Loucy (cell line): Measurements from ENCODE around the gene BTN1A1.

Experiments used
- H2AFZ ChIP-seq: fragments of 200-600 bp; sonication (generic); 2 replicates; pipeline ENCODE4 v1.6.0; 2016; ENCODE audit warnings: antibody characterized with exemption, mild to moderate bottlenecking, low read length, moderate library complexity
- H3F3A ChIP-seq: fragments of 200-600 bp; 2 replicates; pipeline ENCODE4 v1.6.0; 2016; ENCODE audit warnings: antibody characterized with exemption, low read depth, mild to moderate bottlenecking
- H3K27me3 ChIP-seq: fragments of 200-600 bp; sonication (generic); 2 replicates; pipeline ENCODE4 v1.6.1; 2014; ENCODE audit warnings: low read length, mild to moderate bottlenecking; ENCODE audit not compliant: insufficient read depth, poor library complexity, severe bottlenecking
- H3K36me3 ChIP-seq: fragments of 200-600 bp; sonication (generic); 2 replicates; pipeline ENCODE4 v1.6.1; 2016; ENCODE audit warnings: low read length; ENCODE audit not compliant: insufficient read depth
- H3K4me1 ChIP-seq: fragments of 200-600 bp; sonication (generic); 2 replicates; pipeline ENCODE4 v1.5.1; 2014; ENCODE audit warnings: low read length, mild to moderate bottlenecking; ENCODE audit not compliant: insufficient read depth, poor library complexity, severe bottlenecking
- H3K4me2 ChIP-seq: fragments of 200-600 bp; sonication (generic); 2 replicates; pipeline ENCODE4 v1.6.0; 2014; ENCODE audit warnings: antibody characterized with exemption, low read length, low read depth, mild to moderate bottlenecking; ENCODE audit not compliant: poor library complexity, severe bottlenecking
- H3K4me3 ChIP-seq: fragments of 200-600 bp; sonication (generic); 2 replicates; pipeline ENCODE4 v1.5.1; 2014; ENCODE audit warnings: low read length, mild to moderate bottlenecking, mixed read lengths; ENCODE audit not compliant: poor library complexity, severe bottlenecking
- H3K79me2 ChIP-seq: fragments of 200-600 bp; sonication (generic); 2 replicates; pipeline ENCODE4 v1.6.1; 2014; ENCODE audit warnings: low read length; ENCODE audit not compliant: insufficient read depth
- H3K9ac ChIP-seq: fragments of 200-600 bp; sonication (generic); 2 replicates; pipeline ENCODE4 v1.6.0; 2014; ENCODE audit warnings: mild to moderate bottlenecking, low read depth, low read length, moderate library complexity; ENCODE audit not compliant: poor library complexity, severe bottlenecking
- H3K9me2 ChIP-seq: fragments of 200-600 bp; sonication (generic); replicated peaks from 2 replicates; pipeline ENCODE4 v1.6.1; 2016; ENCODE audit warnings: low read depth, low read length, mixed read lengths
- H3K9me3 ChIP-seq: fragments of 200-600 bp; sonication (generic); 2 replicates; pipeline ENCODE4 v1.6.1; 2014; ENCODE audit warnings: mild to moderate bottlenecking, antibody characterized with exemption, low read length, low read depth; ENCODE audit not compliant: insufficient read depth
- H4K20me1 ChIP-seq: fragments of 200-600 bp; sonication (generic); 2 replicates; pipeline ENCODE4 v1.6.0; 2014; ENCODE audit warnings: antibody characterized with exemption, low read length, mild to moderate bottlenecking; ENCODE audit not compliant: insufficient read depth, poor library complexity, severe bottlenecking
- EZH2phosphoT487 ChIP-seq: fragments of 200-600 bp; IDR thresholded peaks from 2 replicates; pipeline ENCODE4 v1.6.1; 2018; ENCODE audit warnings: antibody characterized with exemption, mild to moderate bottlenecking, moderate library complexity, borderline replicate concordance
- TF ChIP-seq, protein P1 (sequence below): fragments of 200-600 bp; sonication (generic); conservative IDR thresholded peaks from 2 replicates; pipeline ENCODE4 v1.5.1; 2014; ENCODE audit warnings: mild to moderate bottlenecking, antibody characterized with exemption, low read length

BTN1A1 gene

DNA sequence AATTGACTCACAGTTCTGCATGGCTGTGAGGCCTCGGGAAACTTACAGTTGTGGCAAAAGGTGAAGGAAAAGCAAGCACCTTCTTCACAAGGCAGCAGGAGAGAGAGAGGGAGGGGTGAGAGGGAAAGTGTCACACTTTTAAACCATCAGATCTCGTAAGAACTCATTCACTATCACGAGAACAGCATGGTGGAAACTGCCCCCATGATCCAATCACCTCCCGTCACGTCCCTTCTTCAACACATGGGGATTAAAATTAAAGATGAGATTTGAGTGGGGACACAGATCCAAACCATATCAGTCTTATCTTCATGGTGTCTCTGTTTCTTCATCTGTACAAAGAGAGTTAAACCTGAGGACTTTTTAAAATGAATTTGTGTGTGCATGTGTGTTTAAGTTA is 13.7 kb upstream of the BTN1A1 start:
- Histone ChIP-seq H3K4me2 (no peak overlapping the region), H3K36me3 (no peaks in the 10 kb centered on the region), H3K9me3 (no peaks in the 10 kb centered on the region; the same call in 1 of the 2 replicates), H3K4me3 (no peak overlapping the region), H3K79me2 (no peaks in the 10 kb centered on the region), H3K9ac (no peak overlapping the region), H3K4me1 (peaks cover 34% of the 10 kb centered on the region), H3K9me2 (no peaks in the 10 kb centered on the region), H3F3A (no peaks in the 10 kb centered on the region), H3K27me3 (no peaks in the 10 kb centered on the region), H4K20me1 (no peaks in the 10 kb centered on the region), H2AFZ (no peak overlapping the region)
- no peak for TF ChIP-seq EZH2phosphoT487
- TF ChIP-seq, protein P1, sequence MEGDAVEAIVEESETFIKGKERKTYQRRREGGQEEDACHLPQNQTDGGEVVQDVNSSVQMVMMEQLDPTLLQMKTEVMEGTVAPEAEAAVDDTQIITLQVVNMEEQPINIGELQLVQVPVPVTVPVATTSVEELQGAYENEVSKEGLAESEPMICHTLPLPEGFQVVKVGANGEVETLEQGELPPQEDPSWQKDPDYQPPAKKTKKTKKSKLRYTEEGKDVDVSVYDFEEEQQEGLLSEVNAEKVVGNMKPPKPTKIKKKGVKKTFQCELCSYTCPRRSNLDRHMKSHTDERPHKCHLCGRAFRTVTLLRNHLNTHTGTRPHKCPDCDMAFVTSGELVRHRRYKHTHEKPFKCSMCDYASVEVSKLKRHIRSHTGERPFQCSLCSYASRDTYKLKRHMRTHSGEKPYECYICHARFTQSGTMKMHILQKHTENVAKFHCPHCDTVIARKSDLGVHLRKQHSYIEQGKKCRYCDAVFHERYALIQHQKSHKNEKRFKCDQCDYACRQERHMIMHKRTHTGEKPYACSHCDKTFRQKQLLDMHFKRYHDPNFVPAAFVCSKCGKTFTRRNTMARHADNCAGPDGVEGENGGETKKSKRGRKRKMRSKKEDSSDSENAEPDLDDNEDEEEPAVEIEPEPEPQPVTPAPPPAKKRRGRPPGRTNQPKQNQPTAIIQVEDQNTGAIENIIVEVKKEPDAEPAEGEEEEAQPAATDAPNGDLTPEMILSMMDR = no peak

DNA sequence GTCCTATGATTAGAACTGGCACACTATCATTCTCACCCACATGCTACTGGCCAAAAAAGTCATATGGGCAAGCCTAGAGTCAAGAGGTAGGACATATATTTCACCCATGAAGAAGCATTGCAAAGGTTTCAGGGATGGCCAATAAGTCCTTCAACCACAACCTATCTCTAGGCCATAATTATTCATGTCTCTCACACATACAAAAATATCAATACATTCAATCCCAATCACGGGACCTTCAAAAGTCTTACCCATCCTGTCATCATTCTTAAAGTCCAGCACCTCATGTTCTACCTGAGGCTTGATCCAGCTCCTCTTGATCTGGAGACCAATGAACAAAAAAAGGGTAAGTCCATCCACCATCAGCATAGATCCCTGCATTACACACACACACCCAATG is 12.6 kb upstream of the BTN1A1 start:
- H2AFZ ChIP-seq = no peak overlapping the region
- no peaks in the 10 kb centered on the region; the same call in 1 of the 2 replicates for H3K9me3 ChIP-seq
- no peaks in the 10 kb centered on the region for H3K9me2 ChIP-seq
- H3F3A ChIP-seq = no peaks in the 10 kb centered on the region
- no peaks in the 10 kb centered on the region for H3K79me2 ChIP-seq
- peaks cover 38% of the 10 kb centered on the region for H3K4me1 ChIP-seq
- no peaks in the 10 kb centered on the region for H3K27me3 ChIP-seq
- TF ChIP-seq, protein P1 = no peak
- H3K9ac ChIP-seq = no peak overlapping the region
- H4K20me1 ChIP-seq = no peaks in the 10 kb centered on the region
- H3K4me3 ChIP-seq = no peak overlapping the region
- H3K36me3 ChIP-seq = no peaks in the 10 kb centered on the region
- no peak overlapping the region for H3K4me2 ChIP-seq

DNA sequence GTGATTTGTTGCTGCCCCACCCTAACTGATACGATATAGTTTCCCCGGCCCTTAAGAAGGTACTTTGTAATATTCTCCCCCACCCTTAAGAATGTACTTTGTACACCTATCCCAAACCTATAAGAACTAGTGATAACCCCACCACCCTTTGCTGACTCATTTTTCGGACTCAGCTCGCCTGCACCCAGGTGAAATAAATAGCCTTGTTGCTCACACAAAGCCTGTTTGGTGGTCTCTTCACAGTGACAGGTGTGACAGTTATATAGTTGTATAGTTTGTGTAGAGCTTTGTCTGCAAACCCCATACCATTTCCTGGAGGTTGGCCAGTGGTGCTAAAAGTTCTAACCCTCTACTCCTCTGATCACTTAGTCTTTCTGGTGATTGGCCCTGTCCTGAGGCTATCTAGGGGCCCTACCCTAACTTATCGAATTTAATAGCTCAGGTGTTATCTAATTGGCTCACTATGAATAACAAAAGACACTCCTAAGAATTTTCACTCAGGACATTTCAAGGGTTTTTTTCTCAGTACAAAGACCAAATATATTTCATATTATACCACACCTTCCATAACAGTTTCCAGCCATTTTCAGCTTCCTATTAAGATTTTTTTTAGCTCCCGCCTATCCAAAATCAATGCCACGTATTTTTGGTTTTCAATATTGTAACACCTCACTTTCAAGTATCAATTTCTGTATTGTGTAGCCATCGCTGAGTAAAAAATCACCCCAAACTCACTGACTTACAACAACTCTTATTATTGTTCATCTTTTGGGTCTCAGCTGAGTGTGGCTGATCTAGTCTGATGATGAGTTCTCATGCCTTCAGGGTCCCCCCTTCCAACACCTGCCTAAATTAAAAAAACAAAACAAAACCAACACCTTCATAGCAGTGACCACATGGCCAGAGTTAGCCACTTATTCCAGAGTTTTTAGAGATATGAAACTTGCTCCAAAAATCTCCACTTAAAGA is 9.8 kb upstream of the BTN1A1 start:
- H3K4me3 ChIP-seq = no peak overlapping the region
- H3K27me3 ChIP-seq = no peaks in the 10 kb centered on the region
- no peaks in the 10 kb centered on the region for H3F3A ChIP-seq
- no peaks in the 10 kb centered on the region for H4K20me1 ChIP-seq
- H3K9ac ChIP-seq = no peak overlapping the region
- H3K9me2 ChIP-seq = no peaks in the 10 kb centered on the region
- peaks cover 26% of the 10 kb centered on the region for H3K4me1 ChIP-seq
- H2AFZ ChIP-seq = peak overlapping the region; percentile 40; the same call in 1 of the 2 replicates
- H3K4me2 ChIP-seq = peak overlapping the region; percentile 1
- no peaks in the 10 kb centered on the region for H3K79me2 ChIP-seq
- TF ChIP-seq, protein P1 = no peak
- TF ChIP-seq EZH2phosphoT487 = no peak
- H3K36me3 ChIP-seq = no peaks in the 10 kb centered on the region
- H3K9me3 ChIP-seq = no peaks in the 10 kb centered on the region; the same call in 1 of the 2 replicates
